Measurements from ENCODE around the gene BICC1.

BICC1 gene

GRCh38 chr10:58824396-58824795 is 311.7 kb downstream of the BICC1 start:
- H3K4me1 ChIP-seq = no peaks in the 10 kb centered on the region
- H3K27me3 ChIP-seq (ENCODE audit: control insufficient read depth, insufficient read depth, low read length) = no peaks in the 10 kb centered on the region
- no peak overlapping the region for H3K4me3 ChIP-seq (ENCODE audit: low read depth, low read length)
- no peak overlapping the region for H2AFZ ChIP-seq
- no peak overlapping the region for H3K9ac ChIP-seq
- no peak overlapping the region for H3K4me2 ChIP-seq (ENCODE audit: low read length)
- H3K27ac ChIP-seq = no peak overlapping the region
- no peak for TF ChIP-seq CTCF (IDR thresholded peaks at IDR 0.05)
- no peaks in the 10 kb centered on the region for H3K36me3 ChIP-seq (ENCODE audit: control insufficient read depth, insufficient read depth, low read length)
- H3K79me2 ChIP-seq = no peaks in the 10 kb centered on the region
- H3K9me3 ChIP-seq (ENCODE audit: control insufficient read depth, low read length) = no peaks in the 10 kb centered on the region

- Histone ChIP-seq H3K4me1 (no peaks in the 10 kb centered on the region), H3K9ac (no peak overlapping the region), H3K4me2 (ENCODE audit: low read length) (no peak overlapping the region), H3K36me3 (ENCODE audit: control insufficient read depth, insufficient read depth, low read length) (no peaks in the 10 kb centered on the region), H3K79me2 (no peaks in the 10 kb centered on the region), H3K27me3 (ENCODE audit: control insufficient read depth, insufficient read depth, low read length) (no peaks in the 10 kb centered on the region), H3K9me3 (ENCODE audit: control insufficient read depth, low read length) (no peaks in the 10 kb centered on the region), H2AFZ (no peak overlapping the region), H3K4me3 (ENCODE audit: low read depth, low read length) (no peak overlapping the region), H3K27ac (no peak overlapping the region)
- no peak for TF ChIP-seq CTCF (IDR thresholded peaks at IDR 0.05)
Measured at GRCh38 chr10:58826694-58827093, 314.0 kb downstream of the BICC1 start.

- no peak overlapping the region for H3K27ac ChIP-seq
- H3K4me1 ChIP-seq = no peaks in the 10 kb centered on the region
- no peak overlapping the region for H3K4me2 ChIP-seq (ENCODE audit: low read length)
- TF ChIP-seq CTCF (IDR thresholded peaks at IDR 0.05) = no peak
- H3K79me2 ChIP-seq = no peaks in the 10 kb centered on the region
- H2AFZ ChIP-seq = no peak overlapping the region
- no peak overlapping the region for H3K9ac ChIP-seq
- H3K9me3 ChIP-seq (ENCODE audit: control insufficient read depth, low read length) = no peaks in the 10 kb centered on the region
- H3K4me3 ChIP-seq (ENCODE audit: low read depth, low read length) = no peak overlapping the region
- no peaks in the 10 kb centered on the region for H3K27me3 ChIP-seq (ENCODE audit: control insufficient read depth, insufficient read depth, low read length)
- H3K36me3 ChIP-seq (ENCODE audit: control insufficient read depth, insufficient read depth, low read length) = no peaks in the 10 kb centered on the region
Measured at GRCh38 chr10:58827381-58827780, 314.7 kb downstream of the BICC1 start.

GRCh38 chr10:58829839-58830238 is 317.2 kb downstream of the BICC1 start:
- Histone ChIP-seq H2AFZ (no peak overlapping the region), H3K9ac (no peak overlapping the region), H3K4me2 (ENCODE audit: low read length) (no peak overlapping the region), H3K4me1 (no peaks in the 10 kb centered on the region), H3K36me3 (ENCODE audit: control insufficient read depth, insufficient read depth, low read length) (no peaks in the 10 kb centered on the region), H3K79me2 (no peaks in the 10 kb centered on the region), H3K27ac (no peak overlapping the region), H3K27me3 (ENCODE audit: control insufficient read depth, insufficient read depth, low read length) (no peaks in the 10 kb centered on the region), H3K9me3 (ENCODE audit: control insufficient read depth, low read length) (no peaks in the 10 kb centered on the region), H3K4me3 (ENCODE audit: low read depth, low read length) (no peak overlapping the region)
- no peak for TF ChIP-seq CTCF (IDR thresholded peaks at IDR 0.05)

GRCh38 chr10:58830697-58831096 is 318.0 kb downstream of the BICC1 start:
- Histone ChIP-seq H3K4me1 (no peaks in the 10 kb centered on the region), H2AFZ (no peak overlapping the region), H3K27me3 (ENCODE audit: control insufficient read depth, insufficient read depth, low read length) (no peaks in the 10 kb centered on the region), H3K4me3 (ENCODE audit: low read depth, low read length) (no peak overlapping the region), H3K9me3 (ENCODE audit: control insufficient read depth, low read length) (no peaks in the 10 kb centered on the region), H3K36me3 (ENCODE audit: control insufficient read depth, insufficient read depth, low read length) (no peaks in the 10 kb centered on the region), H3K9ac (no peak overlapping the region), H3K4me2 (ENCODE audit: low read length) (no peak overlapping the region), H3K27ac (no peak overlapping the region), H3K79me2 (no peaks in the 10 kb centered on the region)
- TF ChIP-seq CTCF (IDR thresholded peaks at IDR 0.05) = no peak

All from parathyroid adenoma (tissue), 2 donors.